Measurements from ENCODE around the gene ADGRD1.

Gene ADGRD1

GRCh38 chr12:130938186-130938585 is 15.5 kb upstream of the ADGRD1 start:
- no peak for DNase-seq

- DNase-seq, result no peak
Observed at GRCh38 chr12:130944878-130945277, 8.8 kb upstream of the ADGRD1 start.

- DNase-seq, result no peak
Observed at GRCh38 chr12:130945786-130946492, 7.8 kb upstream of the ADGRD1 start.

- no peak for DNase-seq
Observed at GRCh38 chr12:130947028-130947613, 6.6 kb upstream of the ADGRD1 start.

GRCh38 chr12:130948136-130948535 is 5.6 kb upstream of the ADGRD1 start:
- peak; percentile 43 for DNase-seq

GRCh38 chr12:130948751-130949150 is 5.0 kb upstream of the ADGRD1 start:
- DNase-seq, result no peak

- DNase-seq, result no peak
Observed at GRCh38 chr12:130949806-130950205, 3.9 kb upstream of the ADGRD1 start.

GRCh38 chr12:130951636-130952035 is 2.1 kb upstream of the ADGRD1 start:
- no peak for DNase-seq

GRCh38 chr12:130952171-130952954 is 1.3 kb upstream of the ADGRD1 start:
- DNase-seq, result no peak

- DNase-seq, result no peak
Observed at GRCh38 chr12:130954544-130954831, 781 bp downstream of the ADGRD1 start.

GRCh38 chr12:130955238-130955816 is 1.6 kb downstream of the ADGRD1 start:
- DNase-seq, result no peak

GRCh38 chr12:130956009-130956408 is 2.3 kb downstream of the ADGRD1 start:
- no peak for DNase-seq

- DNase-seq, result no peak
Observed at GRCh38 chr12:130956456-130957303, 3.0 kb downstream of the ADGRD1 start.

GRCh38 chr12:130957304-130957621 is 3.6 kb downstream of the ADGRD1 start:
- no peak for DNase-seq

- no peak for DNase-seq
Observed at GRCh38 chr12:130958557-130959140, 4.9 kb downstream of the ADGRD1 start.

- no peak for DNase-seq
Observed at GRCh38 chr12:130959632-130960031, 5.9 kb downstream of the ADGRD1 start.

GRCh38 chr12:130960058-130960457 is 6.4 kb downstream of the ADGRD1 start:
- DNase-seq, result no peak

- DNase-seq, result no peak
Observed at GRCh38 chr12:130960787-130961186, 7.1 kb downstream of the ADGRD1 start.

- no peak for DNase-seq
Observed at GRCh38 chr12:130961921-130962451, 8.3 kb downstream of the ADGRD1 start.

- no peak for DNase-seq
Observed at GRCh38 chr12:130965214-130965613, 11.5 kb downstream of the ADGRD1 start.

- DNase-seq, result no peak
Observed at GRCh38 chr12:130965668-130966067, 12.0 kb downstream of the ADGRD1 start.

GRCh38 chr12:130966443-130967030 is 12.8 kb downstream of the ADGRD1 start:
- DNase-seq, result no peak
